DOHH2 (cell line): Measurements from ENCODE around the gene HIVEP2.

Source experiments
- CTCF ChIP-seq: fragments of 200-600 bp; sonication (generic); IDR thresholded peaks from one replicate; pipeline ENCODE4 v1.5.1; 2014; ENCODE audit warnings: antibody characterized with exemption, mild to moderate bottlenecking, low read depth, low read length; ENCODE audit not compliant: poor library complexity, severe bottlenecking
- EZH2phosphoT487 ChIP-seq: fragments of 200-600 bp; sonication (generic); IDR thresholded peaks from 2 replicates; pipeline ENCODE4 v1.6.1; 2017; ENCODE audit warnings: borderline replicate concordance, mild to moderate bottlenecking, antibody characterized with exemption, low read length, moderate library complexity, mixed read lengths

- TF ChIP-seq CTCF (no peak), EZH2phosphoT487 (no peak)
Measured at GRCh38 chr6:142927271-142927580, 17.8 kb downstream of the HIVEP2 start.
